NCI-H146 treated with DMSO at 0.1 percent for 48 hours (cell line): ENCODE measurements around the gene TMEM184B.
A peak's percentile ranks its signal among the peaks of the same experiment; 100 is the strongest.
"Not testable (repeated sequence)": the region's sequence is repeated elsewhere in the genome, so short reads cannot be mapped to it uniquely, and the experiment has no call there.

Source experiments
- DNase-seq: peaks from one replicate; lab custom pipeline; 2025; ENCODE audit not compliant: unreplicated experiment; lab: John Stamatoyannopoulos, UW

Gene TMEM184B

DNA sequence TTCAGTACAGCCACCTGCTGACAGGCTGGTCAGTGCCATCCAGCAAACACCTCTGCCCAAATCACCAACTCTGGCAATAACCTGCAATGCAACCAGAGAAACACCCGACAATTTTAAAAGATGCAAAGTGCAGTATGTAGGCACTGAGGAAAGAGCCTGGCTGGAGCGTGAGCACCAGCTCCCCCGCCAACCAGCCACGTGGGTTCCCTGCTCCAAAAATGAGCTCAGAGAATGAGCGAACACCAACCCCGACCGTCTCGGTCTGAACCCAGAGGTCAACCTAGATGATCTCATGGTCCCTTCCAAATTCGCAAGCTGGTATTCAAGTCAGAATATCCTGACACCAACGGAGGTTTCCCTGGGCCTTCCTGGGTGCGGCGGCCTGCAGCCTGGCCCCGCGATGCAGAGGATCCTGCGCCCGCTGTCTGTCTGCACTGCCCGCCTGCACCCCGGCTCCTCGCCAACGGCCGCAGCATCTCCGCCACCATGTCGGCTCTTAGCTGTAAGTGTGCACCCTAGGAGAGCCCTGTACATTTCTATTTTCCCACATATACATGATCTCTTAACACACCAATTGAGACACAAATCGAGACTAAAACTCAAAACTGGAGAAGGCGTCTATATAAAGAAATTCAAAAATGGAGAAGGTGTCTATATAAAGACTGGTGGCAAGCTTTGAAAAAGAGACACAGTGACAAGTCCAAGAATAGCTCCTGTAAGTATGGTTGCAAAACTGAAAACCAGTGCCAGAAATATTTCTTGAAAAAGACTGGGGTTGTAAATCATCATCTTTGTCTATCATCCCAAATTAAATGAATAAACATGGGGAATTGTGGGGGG is 22.8 kb downstream of the TMEM184B start:
- DNase-seq = no peak

DNA sequence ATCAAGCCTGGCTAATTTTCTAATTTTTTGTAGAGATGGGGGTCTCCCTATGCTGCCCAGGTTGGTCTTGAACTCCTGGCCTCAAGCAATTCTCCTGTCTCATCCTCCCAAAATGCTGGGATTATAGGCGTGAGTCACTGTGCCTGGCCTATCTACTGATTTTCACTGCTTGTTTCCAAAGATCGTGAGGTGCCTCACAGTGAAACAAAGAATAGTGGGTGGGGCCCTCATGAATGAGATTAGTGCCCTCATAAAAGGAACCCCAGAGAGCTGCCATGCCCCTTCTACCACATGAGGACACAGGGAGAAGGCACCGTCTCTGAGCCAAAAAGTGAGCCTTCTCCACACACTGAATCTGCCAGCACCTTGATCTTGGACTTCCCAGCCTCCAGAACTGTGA is 23.5 kb downstream of the TMEM184B start:
- DNase-seq = no peak

DNA sequence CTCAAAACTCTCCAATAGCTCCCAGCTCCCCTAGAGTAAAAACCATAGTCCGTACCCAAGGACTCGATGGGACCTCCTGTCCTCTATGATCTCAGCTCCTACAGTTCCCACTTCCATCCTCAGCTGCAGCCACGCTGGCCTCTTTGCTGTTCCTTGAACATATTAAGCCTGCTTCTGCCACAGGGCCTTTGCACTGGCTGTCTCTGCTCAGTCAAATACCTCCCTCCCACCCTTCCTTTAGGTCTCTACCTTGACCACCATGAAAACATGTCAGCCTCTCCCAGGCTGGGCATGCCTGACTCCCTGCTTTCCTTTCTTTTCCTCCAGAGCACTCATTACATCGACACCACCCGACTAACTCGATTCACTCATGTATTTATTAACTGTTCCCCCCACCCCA is 24.5 kb downstream of the TMEM184B start:
- no peak for DNase-seq

DNA sequence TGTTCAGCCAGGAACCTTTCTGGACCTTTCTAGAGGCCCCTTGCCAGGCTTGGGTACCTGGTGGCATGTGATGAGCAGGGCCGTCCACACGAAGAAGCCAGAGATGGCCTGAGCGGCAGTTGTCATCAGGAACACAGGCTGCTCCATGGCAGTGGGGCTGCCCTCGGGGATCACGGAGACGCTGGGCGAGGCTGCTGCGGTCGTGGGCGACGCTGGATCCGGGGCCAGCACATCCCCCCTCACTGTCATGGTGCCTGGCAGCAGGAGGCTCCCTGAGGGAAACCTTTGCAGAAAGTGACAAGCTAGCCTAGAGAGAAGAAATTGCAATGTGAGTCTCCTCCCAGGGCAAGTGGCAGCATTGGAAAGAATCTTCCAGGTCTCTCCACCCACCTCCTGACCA is 25.1 kb downstream of the TMEM184B start:
- no peak for DNase-seq

DNA sequence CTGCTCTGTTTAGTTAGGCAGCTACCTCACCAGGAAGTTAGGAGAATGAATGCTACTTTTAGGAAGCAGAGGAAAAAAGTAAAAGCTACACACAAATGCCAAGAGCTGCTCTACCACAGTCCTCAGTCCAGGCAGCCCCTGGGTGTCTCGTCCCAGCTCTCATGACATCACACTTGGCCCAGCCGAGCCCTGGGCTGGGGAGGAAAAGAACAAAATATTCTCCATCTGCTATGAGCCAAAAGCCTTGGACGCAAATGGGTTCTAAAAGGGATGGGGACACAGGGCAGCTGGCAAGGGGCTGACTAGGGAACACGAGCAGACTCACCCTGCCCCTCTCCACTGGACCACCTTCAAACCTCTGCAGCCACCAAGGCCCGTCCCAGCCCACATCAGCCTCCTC is 26.1 kb downstream of the TMEM184B start:
- DNase-seq = no peak

DNA sequence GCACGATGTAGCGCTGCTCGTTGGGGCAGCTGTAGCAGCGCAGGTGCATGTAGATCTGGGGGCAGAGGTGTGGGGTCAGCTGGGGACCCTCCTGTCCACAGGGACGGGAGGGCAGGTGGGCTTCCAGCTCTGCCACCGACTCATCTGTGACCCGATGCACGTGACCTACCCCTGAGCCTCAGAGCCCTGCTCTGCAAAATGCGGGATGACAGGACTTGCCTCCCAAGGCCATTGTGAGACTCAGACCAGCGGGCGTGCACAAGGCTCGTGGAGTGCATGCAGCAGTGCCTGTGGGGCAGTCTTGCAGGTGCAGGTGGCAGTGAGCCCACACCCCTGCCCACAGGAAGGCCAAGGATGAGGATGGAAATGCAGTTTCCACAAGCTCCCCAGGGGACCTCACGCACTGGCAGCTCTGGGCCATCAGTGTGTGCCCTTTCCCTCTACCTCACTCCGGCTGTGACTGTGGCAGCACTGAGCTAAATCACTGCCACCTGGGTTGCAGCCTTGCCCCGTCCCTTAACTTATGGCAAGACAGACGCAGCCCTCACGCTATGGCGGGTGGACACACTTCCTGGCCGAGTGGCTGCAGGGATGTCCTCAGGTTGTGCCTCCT is 26.7 kb downstream of the TMEM184B start:
- DNase-seq = no peak

DNA sequence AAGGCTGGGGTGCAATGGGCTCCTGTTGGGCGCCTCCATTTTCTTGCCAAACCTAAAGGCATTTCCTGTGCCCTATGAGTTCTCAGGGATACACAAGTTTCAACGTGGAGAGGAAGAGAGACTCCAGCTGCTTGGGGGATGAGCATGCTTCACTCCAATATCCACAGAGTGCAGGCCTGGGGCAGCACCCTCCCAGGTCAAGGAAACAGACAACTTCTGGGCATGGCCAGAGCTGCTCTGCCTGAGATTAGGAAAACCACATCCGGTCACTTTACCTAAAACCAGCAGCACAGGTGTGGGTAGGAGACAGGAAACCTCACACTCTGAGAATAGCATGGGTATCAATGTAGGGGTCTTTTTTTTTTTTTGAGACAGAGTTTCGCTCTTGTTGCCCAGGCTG is 28.7 kb downstream of the TMEM184B start:
- DNase-seq = no peak

DNA sequence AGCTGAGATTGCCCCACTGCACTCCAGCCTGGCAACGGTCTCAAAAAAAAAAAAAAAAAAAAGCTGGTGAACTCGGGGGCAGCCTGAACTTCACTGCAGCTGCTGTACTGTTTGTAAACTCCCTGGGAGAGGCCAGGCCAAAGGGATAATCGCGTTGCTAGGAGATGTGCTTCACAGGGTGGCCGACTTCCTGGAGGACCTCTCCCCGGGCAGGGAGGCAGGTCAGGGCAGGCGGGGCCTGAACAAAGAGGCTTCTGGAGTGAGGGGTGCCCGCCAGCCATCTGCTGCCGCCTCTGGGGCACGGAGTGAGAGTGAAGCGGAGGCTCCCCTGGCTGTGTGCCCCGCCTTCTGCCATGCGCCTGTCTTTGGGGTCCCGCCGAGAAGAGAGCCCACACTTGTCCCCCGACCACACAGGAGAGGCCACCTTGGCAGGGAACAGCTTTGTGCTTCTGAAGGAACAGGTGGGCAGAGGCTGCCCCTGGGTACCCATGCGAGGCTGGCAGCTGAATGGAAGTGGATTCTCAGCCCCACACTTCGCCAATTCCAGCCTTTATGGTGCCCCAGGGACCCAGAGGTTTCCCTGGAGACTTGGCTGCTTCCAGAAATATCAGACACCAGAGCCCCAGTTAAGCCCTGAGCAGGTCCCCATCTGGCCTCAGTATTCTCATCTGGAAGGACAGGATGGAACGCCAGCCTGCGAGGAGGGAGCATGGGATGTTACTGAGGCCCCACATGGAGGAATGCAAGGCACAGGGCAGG is 29.6 kb downstream of the TMEM184B start:
- DNase-seq = peak; percentile 82

DNA sequence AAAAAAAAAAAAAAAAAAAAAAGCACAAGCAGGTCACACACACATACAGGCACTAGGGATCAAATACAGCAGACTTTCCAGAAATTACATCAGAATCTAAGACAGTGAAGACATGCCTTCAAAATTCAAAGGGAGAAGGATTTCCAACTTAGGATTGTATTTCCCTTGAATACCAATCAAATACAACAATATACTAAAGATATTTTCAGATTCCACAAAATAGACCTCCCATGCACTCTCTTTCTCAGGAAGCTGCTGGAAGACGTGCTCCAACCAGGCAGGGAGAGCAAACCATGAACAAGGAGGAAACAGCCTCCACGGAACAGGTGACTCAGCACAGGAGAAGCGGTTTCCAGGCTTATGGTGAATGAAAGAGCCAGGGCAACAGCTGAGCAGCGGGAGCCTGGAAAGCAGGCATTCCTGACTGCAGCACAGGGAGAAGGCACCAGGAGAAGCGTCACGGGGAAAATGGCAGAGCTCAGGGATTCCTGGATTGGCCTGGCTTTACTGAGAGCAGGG is 32.0 kb downstream of the TMEM184B start:
- DNase-seq = no peak

DNA sequence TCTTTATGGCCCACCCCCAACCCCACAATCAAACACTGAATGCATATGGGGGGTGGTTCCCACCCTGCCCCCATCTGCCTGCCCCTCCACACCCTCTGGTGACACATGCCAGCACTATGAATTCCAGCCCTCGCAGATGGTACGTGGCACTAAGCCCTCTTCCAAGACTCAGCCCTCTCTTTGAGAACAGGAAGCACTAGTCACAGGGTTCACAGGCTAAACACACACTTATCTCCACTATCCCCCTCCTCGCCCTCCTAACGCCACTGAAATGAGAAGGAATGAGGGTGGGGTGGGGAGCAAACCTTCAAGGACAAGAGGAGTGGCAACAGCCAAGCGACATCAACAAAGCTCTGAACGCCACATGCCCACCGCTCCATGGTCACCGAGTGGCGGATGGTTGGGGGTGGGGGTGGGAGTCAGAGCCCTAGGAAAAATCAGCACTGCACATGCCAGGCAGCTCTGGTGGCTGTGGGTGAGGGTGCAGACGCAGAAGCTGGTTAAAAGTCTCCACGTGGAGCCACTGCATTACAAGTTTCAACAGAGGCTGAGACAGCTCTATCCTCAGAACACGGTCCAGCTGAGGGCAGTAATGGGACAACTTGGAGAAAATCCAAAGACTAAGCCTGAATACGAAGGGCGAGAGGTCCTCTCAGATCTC is 33.6 kb downstream of the TMEM184B start:
- no peak for DNase-seq

DNA sequence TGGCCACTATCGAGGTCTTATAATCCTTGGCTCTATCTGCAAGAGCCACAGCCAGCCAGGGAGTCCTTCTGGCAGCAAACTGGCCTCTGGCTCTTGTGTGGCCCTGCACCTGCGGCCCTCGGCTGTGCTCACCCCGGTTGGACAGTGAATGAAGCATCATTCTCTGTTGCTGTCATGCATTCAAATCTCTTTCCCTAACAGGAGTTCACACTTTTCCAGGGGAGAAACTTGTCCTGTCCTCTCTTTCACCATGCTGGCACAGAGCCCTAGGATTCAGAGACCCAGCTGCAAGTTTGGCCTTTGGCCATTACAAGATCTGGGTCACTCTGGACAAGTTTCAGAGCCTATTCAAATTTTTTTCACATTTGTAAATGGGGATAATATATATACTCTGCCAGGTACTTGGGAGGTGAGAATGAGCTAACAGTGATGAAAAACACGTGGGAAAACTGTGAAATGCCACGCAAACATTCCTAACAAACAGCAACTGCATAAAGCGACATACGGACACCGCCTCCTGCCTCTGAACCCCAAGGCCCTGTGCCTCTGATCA is 34.2 kb downstream of the TMEM184B start:
- DNase-seq = no peak

DNA sequence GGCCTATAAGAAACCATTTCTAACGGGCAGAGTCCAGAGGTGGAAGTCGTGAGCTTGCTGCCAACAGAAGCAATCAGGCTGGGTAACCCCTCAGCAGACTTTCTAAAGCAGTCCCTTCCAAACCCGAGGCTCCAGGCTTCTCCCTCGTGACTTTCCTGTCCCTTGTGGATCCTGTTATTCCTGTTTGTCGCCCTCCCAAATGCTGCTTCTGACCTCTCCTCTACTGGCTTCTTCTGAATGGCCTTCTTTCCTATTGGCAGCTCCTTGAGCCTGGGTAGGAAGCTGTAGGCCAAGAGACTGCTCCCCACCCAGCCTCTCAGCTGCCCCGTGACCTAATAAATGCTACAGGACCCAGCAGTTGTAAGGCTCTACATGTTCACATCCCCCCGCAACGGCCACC is 36.0 kb downstream of the TMEM184B start:
- DNase-seq = no peak

DNA sequence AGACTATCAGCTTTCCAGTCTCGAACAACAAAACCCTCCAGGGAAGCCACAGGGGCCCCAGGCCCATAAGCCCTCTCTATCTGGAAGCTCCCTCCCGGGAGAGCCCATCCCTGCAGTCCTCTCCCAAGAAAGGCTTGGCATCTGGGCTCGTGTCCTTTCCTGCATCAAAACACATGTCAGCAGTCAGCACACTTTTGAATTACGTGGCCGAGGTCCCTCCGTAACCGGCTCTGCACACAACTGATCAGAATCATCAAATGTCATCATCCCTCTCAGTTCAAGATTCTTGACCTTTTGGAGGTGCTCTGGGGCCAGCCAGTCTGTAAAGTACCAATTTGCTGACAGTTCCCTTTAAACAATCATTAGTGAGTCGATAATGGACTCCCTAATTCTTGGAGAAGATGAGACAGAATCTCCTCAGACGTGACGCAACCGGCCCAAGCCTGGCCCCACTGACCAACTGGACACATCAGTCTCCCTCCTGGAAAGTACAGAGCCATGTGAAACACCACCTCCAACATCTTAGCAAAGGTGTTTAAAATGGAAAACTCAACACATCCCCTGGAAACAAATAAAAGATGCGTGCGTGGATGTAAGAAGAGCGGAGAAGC is 37.5 kb downstream of the TMEM184B start:
- DNase-seq = no peak

DNA sequence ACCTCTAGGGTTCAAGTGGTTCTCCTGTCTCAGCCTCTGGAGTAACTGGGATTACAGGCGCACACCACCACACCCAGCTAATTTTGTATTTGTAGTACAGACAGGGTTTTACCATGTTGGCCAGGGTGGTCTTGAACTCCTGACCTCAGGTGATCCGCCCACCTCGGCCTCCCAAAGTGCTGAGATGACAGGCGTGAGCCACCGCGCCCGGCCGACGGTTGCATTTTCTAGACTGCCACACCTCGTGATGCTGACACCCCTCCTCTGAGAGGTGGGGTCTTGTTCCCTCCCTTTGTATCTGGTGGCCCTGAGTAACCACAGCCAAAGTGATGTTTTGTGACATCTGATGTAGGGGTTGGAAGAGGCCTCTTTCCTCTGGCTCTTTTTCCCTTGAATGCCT is 39.0 kb downstream of the TMEM184B start:
- DNase-seq = not testable (repeated sequence)

DNA sequence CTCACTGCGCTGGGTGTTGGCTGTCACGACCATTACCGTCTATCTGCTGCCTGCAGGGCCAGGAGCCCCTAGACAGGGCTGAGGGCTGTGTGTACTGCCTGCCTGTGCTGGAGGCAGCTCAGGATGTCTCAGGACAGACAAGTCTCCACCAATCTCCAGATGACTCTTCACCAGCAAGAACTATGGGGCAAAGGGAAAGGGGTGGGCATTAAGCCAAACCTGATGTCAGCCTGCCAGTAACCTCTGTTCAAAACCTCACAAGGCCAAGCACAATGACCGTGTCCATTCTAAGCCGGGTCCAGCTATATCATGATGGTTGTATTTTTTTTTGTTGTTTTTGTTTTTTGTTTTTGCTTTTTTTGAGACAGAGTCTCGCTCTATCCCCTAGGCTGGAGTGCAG is 39.4 kb downstream of the TMEM184B start:
- no peak for DNase-seq

DNA sequence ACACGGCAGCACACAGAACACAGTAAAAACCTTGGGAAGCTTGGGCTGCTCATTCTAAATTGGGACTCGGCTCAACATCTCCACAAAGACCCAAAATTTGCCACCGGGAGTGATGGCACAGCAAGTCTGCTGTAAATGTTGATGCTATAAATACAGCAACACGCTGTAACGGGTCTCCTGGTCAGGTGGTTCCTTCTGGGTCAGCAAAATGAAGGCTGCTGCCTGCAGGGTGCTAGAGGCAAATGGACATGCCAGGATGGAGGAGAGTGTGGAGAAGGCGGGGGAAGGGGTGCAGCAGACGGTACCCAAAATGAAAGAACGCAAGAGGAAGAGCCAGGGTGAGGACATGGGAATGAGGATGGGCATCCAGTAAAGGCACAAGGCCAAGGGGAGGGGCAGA is 40.6 kb downstream of the TMEM184B start:
- DNase-seq = no peak

DNA sequence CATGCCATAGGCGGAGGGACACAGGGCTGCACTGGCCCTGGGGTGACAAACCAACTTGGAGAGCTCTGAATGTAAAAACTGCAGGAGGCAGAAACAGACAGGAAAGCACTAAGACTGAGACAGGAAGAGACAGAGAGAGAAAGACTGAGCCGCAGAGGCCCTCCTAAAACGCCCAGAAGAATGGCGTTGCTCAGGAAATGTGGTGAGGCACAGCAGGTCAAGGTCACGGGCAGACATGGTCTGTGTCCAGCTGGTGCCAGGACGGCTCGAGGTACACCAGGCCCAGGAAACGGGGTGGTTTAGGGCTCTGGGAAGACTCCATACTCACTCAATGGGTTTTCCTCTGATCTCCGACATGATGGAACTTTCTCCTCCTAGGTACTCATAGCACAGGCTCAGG is 41.9 kb downstream of the TMEM184B start:
- no peak for DNase-seq

DNA sequence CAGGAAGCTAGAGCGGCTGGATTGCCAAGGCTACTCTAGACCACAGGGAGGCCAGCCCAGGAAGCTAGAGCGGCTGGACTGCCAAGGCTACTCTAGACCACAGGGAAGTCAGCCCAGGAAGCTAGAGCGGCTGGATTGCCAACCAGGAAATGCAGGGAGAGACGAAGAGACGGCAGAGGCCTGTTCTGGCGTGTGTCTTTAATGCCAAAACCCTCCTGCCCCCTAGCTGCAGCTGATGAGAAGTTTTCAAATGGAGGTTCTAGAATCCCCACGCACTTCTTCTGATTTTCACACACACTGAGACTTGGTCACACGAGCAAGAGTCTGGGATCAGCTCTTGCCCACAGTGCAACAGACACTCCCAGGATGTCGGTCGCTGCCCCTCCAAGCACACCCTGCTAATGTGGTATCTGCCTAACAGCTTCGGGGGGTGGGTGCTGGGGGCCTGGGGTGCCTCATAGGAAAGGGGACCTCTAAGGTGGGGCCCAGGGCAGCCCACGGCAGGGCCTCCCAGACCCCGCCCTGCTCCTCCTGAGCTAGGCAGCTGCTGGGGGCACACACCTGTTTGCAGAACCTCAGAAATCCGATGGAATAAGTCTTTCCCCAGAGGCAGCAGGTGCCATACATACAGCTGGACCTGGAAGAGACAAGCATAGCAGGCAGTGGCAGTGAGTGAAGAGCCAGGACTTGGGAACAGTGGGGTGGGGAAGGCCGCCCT is 42.5 kb downstream of the TMEM184B start:
- no peak for DNase-seq

DNA sequence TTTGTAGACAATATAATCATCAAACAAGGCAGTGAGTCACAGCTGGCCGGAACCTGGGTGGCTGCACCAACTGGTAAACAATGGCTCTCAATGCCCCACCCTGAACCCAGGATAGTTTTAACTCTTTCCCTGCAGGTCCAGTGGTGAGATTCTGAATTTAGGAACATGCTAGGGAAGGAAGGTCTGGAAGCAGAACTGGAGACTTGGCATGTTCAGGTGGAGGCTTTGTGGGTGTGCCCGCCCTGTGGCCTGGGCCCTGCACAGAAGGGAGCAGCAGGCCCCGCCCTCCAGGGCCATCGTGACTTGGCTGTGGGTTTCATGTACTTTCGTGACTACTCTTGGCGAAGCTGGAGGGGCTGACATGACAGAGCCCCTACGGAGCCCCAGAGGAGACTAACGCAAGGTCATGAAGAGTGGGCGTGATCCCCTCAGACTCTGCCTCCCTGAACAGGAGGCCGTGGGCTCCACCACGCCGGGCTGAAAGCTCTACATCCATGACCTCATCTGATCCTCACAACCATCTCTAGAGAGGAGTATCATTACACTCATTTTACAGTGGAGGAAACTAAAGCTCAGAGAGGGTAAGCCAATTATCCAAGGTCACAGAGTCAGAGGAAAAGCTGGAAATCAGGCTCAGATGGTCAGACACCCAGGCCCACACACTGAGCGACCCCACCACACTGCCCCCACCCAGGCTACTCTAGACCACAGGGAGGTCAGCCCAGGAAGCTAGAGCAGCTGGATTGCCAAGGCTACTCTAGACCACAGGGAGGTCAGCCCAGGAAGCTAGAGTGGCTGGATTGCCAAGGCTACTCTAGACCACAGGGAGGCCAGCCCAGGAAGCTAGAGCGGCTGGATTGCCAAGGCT is 43.7 kb downstream of the TMEM184B start:
- DNase-seq = no peak
